ENCODE data around the gene APOOL.

Gene APOOL

DNA sequence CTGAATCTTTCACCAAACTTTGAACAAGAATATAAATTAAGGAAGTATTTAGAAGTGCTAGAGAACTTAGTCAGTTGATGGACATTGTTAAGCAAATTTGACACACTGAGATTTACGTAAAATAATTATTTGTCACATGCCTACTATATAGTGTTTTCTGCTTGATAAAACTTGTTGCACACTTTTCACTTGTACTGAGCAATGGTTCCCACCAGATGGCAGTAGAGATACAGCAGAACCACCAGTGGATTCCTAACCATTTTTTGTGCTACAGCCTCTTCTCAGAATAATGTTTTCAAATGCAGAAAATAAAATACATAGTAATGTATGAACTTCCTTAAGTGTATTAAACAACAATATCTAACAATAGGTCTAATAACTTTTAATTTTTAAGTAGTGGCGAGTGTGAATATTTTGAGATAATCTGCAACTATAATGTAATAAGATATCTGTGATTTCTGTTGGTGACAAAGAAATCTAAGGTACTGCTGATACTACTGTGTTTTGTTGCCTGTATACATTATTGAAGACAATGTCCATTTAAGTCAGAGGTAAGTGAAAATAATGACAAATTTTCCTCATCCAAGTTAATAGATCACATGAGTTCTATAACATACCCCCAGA, 81.2 kb downstream of the APOOL start:
- peak; percentile 56 for DNase-seq (ENCODE audit: low spot score)

DNA sequence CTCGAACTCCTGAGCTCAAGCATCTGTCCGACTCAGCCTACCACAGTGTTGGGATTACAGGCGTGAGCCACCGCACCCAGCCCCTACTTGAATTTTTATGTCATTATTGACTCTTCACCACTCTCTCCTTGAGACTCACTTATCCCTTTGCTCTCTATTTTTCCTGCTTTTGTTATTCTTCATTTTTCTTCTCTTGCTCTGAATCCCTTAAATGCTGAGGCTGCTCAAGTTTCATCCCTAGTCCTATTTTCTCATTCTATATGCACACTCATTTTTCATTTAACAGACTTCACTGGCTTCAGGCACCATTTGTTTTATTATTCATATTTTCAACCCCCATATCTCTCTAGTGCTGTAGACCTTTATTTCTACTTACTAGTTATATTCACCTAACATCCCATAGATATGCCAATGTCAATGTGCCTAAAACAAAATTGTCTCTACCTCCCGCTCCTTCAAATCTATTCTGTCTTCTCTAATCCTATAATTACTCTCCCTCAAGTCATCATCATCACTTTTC, 85.7 kb downstream of the APOOL start:
- DNase-seq (ENCODE audit: low spot score), result no peak

DNA sequence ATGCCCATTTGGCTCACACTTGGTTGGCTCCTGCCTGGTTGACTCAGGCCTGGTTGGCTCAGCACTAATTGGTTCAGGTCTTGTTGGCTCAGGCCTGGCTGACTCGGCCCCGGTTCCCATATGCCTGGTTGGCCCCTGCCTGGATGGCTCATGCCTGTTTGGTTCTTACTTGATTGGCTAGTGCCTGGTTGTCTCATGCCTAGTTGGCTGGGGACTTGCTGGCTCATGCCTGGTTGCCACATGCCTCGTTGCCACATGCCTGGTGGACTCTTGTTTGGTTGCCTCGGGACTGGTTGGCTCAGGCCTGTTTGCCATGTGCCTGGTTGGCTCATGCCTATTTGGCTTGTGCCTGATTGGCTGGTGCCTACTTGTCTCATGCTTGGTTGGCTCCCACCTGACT, 103.7 kb downstream of the APOOL start:
- no peak for DNase-seq (ENCODE audit: low spot score)

DNA sequence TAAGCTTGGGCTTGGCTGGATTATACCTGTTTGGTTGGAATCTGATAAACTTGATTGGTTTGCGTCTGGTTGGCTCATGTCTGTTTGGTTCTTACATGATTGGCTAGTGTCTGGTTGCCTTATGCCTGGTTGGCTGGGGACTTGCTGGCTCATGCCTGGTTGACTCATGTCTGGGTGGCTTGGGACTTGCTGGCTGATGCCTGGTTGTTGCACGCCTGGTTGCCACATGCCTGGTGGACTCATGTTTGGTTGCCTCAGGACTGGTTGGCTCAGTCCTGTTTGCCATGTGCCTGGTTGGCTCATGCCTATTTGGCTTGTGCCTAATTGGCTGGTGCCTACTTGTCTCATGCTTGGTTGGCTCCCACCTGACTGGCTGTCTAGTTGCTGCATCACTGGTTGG, 104.5 kb downstream of the APOOL start:
- DNase-seq (ENCODE audit: low spot score), result no peak

DNA sequence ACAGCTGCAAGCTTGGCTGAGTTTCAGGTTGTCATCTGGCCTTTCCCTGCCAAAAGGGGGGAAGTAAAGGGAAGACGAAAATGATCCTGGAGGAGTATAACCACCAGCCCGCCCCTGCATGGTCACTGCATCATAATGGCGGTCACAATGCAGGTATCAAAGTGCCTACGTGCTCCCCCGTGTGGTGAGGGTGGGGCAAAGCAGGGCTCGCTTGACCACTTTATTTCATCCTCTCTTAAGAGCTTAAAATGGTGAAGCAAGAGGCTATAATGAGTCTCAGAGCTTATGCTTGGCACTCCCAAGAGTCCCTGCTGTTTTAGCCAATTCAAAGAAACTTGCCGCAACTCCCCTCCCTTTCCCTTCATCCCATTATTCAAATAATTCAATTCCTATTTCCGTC, 105.6 kb downstream of the APOOL start:
- DNase-seq (ENCODE audit: low spot score), result no peak

DNA sequence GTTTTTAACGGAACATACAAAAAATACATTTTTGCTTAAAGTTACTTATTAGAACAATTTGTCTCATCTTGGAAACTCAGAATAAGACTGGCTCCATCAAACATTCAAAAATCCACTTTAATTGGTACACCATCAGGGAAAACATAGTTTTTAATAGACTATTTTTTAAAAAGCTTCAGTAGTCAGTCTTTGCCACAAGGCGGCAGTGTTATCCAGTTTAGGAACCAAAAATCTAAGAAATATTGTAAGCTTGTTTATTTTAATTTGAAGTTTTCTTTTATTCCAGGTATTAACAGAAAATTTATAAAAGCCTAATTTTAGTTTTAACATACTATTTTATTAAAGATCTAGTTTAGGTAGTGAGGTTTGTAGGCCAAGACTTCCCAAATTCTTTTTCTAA, 107.7 kb downstream of the APOOL start:
- DNase-seq (ENCODE audit: low spot score), result peak; percentile 15

DNA sequence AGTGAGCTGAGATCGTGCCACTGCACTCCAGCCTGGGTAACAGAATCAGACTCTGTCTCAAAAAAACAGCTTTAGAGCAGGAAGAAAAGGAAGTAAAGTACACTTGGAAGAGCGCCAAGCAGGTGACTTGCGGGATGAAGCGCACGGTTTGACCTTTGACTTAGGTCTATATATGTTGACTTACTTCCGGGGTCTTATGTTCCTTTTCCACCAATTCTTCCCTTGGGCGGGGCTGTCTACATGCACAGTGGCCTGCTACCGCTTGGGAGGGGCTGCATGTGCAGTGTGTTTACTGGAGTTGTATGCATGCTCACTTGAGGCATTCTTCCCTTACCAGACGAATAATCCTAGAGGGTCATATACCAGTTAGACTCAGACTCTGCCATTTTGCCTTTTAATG, 108.6 kb downstream of the APOOL start:
- no peak for DNase-seq (ENCODE audit: low spot score)

DNA sequence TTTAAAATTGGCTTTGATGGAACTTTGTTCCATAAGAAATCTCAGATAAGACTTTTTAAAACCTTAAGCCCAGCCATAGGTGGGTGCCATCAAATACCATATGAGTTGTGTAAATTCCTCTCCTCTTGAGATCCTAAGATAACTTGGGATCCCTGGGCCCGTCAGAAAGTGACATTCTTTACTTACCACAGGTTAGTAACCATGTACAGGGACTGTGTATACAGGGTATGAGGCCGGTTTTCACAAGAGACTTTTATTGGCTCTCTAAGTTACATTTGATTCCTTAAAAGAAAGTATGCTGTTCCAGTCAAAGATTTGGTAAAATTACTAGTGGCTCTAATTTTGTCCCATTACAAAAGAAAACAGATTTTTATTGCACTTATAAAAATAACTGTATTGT, 110.1 kb downstream of the APOOL start:
- DNase-seq (ENCODE audit: low spot score), result no peak

DNA sequence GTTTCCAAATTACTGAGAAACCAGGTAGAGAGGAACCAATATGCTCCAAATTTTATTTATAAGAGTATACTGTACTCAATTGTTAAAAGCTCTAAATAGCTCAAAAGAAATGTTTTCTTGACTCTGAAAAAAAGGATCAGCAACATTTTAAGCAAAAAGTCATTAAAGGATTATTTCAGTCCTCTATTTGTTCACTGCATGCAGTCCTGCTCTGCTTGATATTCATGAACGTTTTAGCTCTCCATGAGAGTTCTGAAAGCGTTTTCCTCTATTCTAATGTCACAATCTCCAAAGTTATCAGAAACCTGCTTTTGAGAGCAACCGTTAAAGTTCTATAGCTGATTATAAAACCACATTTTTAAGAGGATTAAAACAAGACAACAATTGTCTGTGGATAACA, 110.5 kb downstream of the APOOL start:
- no peak for DNase-seq (ENCODE audit: low spot score)

DNA sequence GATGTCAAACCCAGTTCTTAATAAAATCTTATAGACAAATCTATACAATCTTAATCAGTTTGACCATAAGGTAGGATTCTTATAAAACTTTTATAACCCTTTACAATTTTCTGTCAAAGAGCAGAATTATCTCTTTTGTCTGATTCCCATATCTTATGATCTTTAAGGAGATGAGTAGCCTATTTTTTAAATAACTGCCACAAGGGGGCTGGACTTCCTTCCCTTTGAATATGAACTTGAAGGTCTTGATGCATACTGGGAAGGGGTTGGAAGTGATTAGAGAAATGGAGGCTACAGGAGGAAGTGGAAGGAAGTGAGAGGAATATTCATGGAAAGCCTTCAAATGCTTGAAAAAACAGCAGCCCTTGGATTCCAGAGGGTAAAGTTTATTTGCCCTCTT, 111.1 kb downstream of the APOOL start:
- DNase-seq (ENCODE audit: low spot score), result no peak

DNA sequence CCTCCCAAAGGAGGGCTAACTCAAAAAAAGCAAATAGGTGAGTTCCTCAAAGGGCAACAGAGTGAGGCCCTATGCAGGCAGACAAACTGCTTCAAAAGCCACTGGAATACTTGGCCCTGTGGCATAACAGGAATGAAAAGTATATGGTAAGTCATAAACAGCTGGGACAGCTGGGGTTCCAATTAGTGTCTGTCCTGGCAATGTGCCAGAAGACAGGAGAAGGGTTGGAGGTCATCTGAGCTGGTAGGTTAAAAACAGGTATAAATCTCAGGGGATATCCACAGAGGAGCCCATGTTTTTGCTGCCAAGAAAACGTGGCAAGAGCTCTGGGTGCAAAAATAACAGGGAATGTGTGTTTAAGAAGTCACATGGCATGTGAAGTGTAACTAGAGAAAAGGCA, 111.6 kb downstream of the APOOL start:
- DNase-seq (ENCODE audit: low spot score), result no peak

DNA sequence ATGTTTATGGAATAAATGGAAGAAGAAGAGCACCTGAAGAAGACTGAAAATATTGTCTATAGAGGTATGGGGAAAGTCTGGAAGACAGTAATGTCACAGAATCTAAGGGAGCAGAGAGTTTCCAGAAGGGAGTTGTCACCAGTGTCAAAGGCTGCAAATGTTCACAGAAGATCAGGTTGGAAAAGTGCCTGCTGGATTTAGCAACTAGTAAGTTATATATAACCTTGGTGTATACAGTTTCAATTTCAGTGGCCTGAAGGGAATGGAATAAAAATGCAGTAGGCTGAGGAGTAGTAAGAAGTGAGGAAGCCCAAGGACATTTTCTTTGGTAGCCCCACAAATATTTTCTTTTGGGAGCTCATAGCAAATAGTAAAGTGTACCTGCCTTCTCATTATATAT, 132.7 kb downstream of the APOOL start:
- no peak for DNase-seq (ENCODE audit: low spot score)

DNA sequence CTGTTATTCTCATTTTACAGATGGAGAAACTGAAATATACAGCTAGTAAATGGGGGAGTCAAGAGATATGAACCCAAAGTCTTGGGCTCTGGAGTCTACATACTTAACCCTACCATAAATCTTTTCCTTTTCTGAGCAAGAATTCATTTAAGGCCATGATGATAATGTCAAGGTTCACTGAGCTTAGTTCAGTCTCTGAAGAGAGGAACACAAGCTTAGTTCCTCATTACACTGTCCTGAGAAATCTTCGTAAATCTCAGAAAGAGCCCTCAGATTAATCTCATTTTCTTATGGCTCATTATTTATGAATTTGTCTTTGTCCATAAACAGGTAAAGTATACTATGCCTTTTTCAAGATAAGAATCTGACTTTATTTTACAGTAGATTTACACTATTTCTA, 135.7 kb downstream of the APOOL start:
- no peak for DNase-seq (ENCODE audit: low spot score)

DNA sequence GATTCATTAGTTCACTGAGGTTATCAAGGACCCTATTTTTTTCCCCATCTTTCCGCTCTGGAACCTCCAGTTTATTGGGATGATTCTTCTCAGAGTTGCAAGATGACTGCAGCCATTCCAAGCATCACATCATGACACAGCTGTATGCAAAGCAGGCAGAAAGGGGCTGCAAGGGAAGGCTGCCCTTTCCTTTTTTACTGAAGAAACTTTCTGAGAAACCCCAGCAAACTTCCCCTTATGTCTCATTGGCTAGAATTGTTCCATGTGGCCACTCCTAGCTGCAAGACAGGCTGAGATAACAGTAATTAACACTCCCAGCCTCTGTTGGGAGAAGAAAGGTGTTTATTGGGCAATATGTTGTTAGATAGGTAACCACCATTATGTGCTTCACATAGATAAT, 137.3 kb downstream of the APOOL start:
- no peak for DNase-seq (ENCODE audit: low spot score)
